H9 (cell line): ENCODE results near the gene C1orf105. TPM values are rescaled to one million over a fixed set of nuclear protein-coding genes. Genes with fewer than 3 reads are reported as not detected.

Source experiments
- DNase-seq: peaks from one replicate; pipeline ENCODE4 v3.0.0-alpha.2; 2017
- H2AFZ ChIP-seq: one replicate; pipeline ENCODE4 v1.6.1; 2013; ENCODE audit warnings: mild to moderate bottlenecking, low read length, control low read depth, moderate library complexity
- H2AK5ac ChIP-seq: 2 replicates; pipeline ENCODE4 v1.6.1; 2013; ENCODE audit warnings: low read length, control low read depth, mixed read lengths; ENCODE audit not compliant: insufficient read length
- H2BK120ac ChIP-seq: one replicate; pipeline ENCODE4 v1.6.1; 2013; ENCODE audit warnings: low read depth, mild to moderate bottlenecking, low read length, control low read depth, inconsistent platforms; ENCODE audit not compliant: poor library complexity, severe bottlenecking
- H2BK12ac ChIP-seq: 2 replicates; pipeline ENCODE4 v1.6.1; 2013; ENCODE audit warnings: low read length, control low read depth, mixed read lengths, low read depth; ENCODE audit not compliant: insufficient read length
- H2BK15ac ChIP-seq: 2 replicates; pipeline ENCODE4 v1.6.1; 2013; ENCODE audit warnings: low read depth, low read length, control low read depth
- H2BK20ac ChIP-seq: one replicate; pipeline ENCODE4 v1.6.1; 2013; ENCODE audit warnings: low read depth, mild to moderate bottlenecking, low read length, control low read depth, inconsistent platforms; ENCODE audit not compliant: poor library complexity, severe bottlenecking
- H2BK5ac ChIP-seq: 2 replicates; pipeline ENCODE4 v1.6.1; 2013; ENCODE audit warnings: low read length, control low read depth, mixed read lengths; ENCODE audit not compliant: insufficient read length
- H3K14ac ChIP-seq: 2 replicates; pipeline ENCODE4 v1.6.1; 2013; ENCODE audit warnings: low read length, control low read depth; ENCODE audit not compliant: insufficient read depth
- H3K18ac ChIP-seq: 2 replicates; pipeline ENCODE4 v1.6.1; 2013; ENCODE audit warnings: low read depth, mild to moderate bottlenecking, mixed read lengths, low read length, control low read depth; ENCODE audit not compliant: insufficient read length
- H3K23ac ChIP-seq: 2 replicates; pipeline ENCODE4 v1.6.1; 2013; ENCODE audit warnings: low read length, control low read depth, mixed read lengths, low read depth; ENCODE audit not compliant: insufficient read length
- H3K23me2 ChIP-seq: 2 replicates; pipeline ENCODE4 v1.6.1; 2013; ENCODE audit warnings: low read depth, mild to moderate bottlenecking, mixed read lengths, low read length, control low read depth; ENCODE audit not compliant: insufficient read length, poor library complexity, severe bottlenecking
- H3K27ac ChIP-seq: 2 replicates; pipeline ENCODE4 v1.5.1; 2013; ENCODE audit warnings: low read length, control low read depth, mixed read lengths, low read depth; ENCODE audit not compliant: insufficient read length
- H3K27me3 ChIP-seq: 2 replicates; pipeline ENCODE4 v1.6.1; 2013; ENCODE audit warnings: low read length, control low read depth, inconsistent platforms; ENCODE audit not compliant: insufficient read depth
- H3K4ac ChIP-seq: 2 replicates; pipeline ENCODE4 v1.6.1; 2013; ENCODE audit warnings: low read depth, mild to moderate bottlenecking, control low read depth, inconsistent platforms, low read length, moderate library complexity
- H3K4me1 ChIP-seq: 2 replicates; pipeline ENCODE4 v1.6.1; 2013; ENCODE audit warnings: low read length, control low read depth, inconsistent platforms; ENCODE audit not compliant: insufficient read depth
- H3K4me2 ChIP-seq: 2 replicates; pipeline ENCODE4 v1.6.1; 2013; ENCODE audit warnings: low read length, control low read depth, mixed read lengths; ENCODE audit not compliant: insufficient read length, insufficient read depth
- H3K56ac ChIP-seq: 2 replicates; pipeline ENCODE4 v1.6.1; 2013; ENCODE audit warnings: low read depth, mild to moderate bottlenecking, mixed read lengths, low read length, control low read depth; ENCODE audit not compliant: insufficient read length
- H3K79me1 ChIP-seq: 2 replicates; pipeline ENCODE4 v1.6.1; 2013; ENCODE audit warnings: low read depth, mild to moderate bottlenecking, moderate library complexity, low read length, control low read depth, inconsistent platforms; ENCODE audit not compliant: insufficient read depth, poor library complexity, severe bottlenecking
- H3K79me2 ChIP-seq: 2 replicates; pipeline ENCODE4 v1.6.1; 2013; ENCODE audit warnings: low read length, control low read depth, inconsistent platforms; ENCODE audit not compliant: insufficient read depth
- H3K9ac ChIP-seq: 2 replicates; pipeline ENCODE4 v1.6.1; 2013; ENCODE audit warnings: low read length, control low read depth, mixed read lengths; ENCODE audit not compliant: insufficient read length; ENCODE audit errors: extremely low read depth
- H3K9me3 ChIP-seq: one replicate; pipeline ENCODE4 v1.6.1; 2013; ENCODE audit warnings: low read depth, low read length, inconsistent platforms; ENCODE audit not compliant: control insufficient read depth
- H3T11ph ChIP-seq: one replicate; pipeline ENCODE4 v1.6.1; 2013; ENCODE audit warnings: mild to moderate bottlenecking, low read length, control low read depth, inconsistent platforms
- H4K20me1 ChIP-seq: one replicate; pipeline ENCODE4 v1.6.1; 2013; ENCODE audit not compliant: control insufficient read depth, insufficient read length, insufficient read depth
- H4K5ac ChIP-seq: 2 replicates; pipeline ENCODE4 v1.6.1; 2013; ENCODE audit warnings: low read depth, mild to moderate bottlenecking, mixed read lengths, low read length, control low read depth; ENCODE audit not compliant: insufficient read length
- H4K8ac ChIP-seq: replicated peaks from 2 replicates; pipeline ENCODE4 v1.6.1; 2013; ENCODE audit warnings: low read length, control low read depth, mixed read lengths, low read depth; ENCODE audit not compliant: insufficient read length
- H4K91ac ChIP-seq: 2 replicates; pipeline ENCODE4 v1.6.1; 2013; ENCODE audit warnings: low read depth, mild to moderate bottlenecking, moderate library complexity, mixed read lengths, low read length, control low read depth; ENCODE audit not compliant: insufficient read length
- H3K27ac Mint-ChIP-seq, 3 experiments: 2 replicates in 2 of 3; 3 replicates in 1 of 3; pipeline ENCODE4 v1.8.0; 2020 to 2021; ENCODE audit warnings: mixed read lengths in 3 of 3, mild to moderate bottlenecking in 1 of 3, moderate library complexity in 1 of 3
- H3K27me3 Mint-ChIP-seq: 2 replicates; pipeline ENCODE4 v1.8.0; 2021; ENCODE audit warnings: low read depth, mild to moderate bottlenecking, moderate library complexity, mixed read lengths
- H3K36me3 Mint-ChIP-seq, 3 experiments: 2 replicates in 2 of 3; 3 replicates in 1 of 3; pipeline ENCODE4 v1.8.0; 2020 to 2021; ENCODE audit warnings: low read depth in 3 of 3, mixed read lengths in 3 of 3; ENCODE audit not compliant: insufficient read depth in 1 of 3
- H3K4me1 Mint-ChIP-seq, 2 experiments: 2 replicates each; pipeline ENCODE4 v1.8.0; 2020; ENCODE audit warnings: mixed read lengths in 2 of 2
- H3K4me3 Mint-ChIP-seq, 2 experiments: 2 replicates in 1 of 2; 3 replicates in 1 of 2; pipeline ENCODE4 v1.8.0; 2020 to 2021; ENCODE audit warnings: mild to moderate bottlenecking in 2 of 2, mixed read lengths in 2 of 2, moderate library complexity in 1 of 2
- H3K9me3 Mint-ChIP-seq, 2 experiments: 2 replicates in 1 of 2; 3 replicates in 1 of 2; pipeline ENCODE4 v1.8.0; 2020; ENCODE audit warnings: mild to moderate bottlenecking in 2 of 2, mixed read lengths in 2 of 2, moderate library complexity in 1 of 2
- CTCF ChIP-seq: fragments of 200-600 bp; sonication (generic); conservative IDR thresholded peaks from 3 replicates; pipeline ENCODE4 v1.8.0; 2021; ENCODE audit warnings: antibody characterized with exemption, mild to moderate bottlenecking
- WGBS: extraction: QIAGEN DNeasy Blood & Tissue Kit; methylation state at CpG from one replicate; pipeline ENCODE4 v1.1.7; 2013; ENCODE audit warnings: missing lambda C conversion rate, low lambda C conversion rate, mixed read lengths; ENCODE audit not compliant: insufficient read length; ENCODE audit errors: extremely low coverage; 5-methylcytosine and 5-hydroxymethylcytosine counted together
- total RNA-seq: library from RNA; stranded (reverse); gene quantifications from 2 replicates; pipeline ENCODE4 v1.2.1, GENCODE V29; 2021

The C1orf105 gene
- total RNA-seq, 1 experiment from 2014 or later, result not detected

- no peak overlapping the region for H2BK12ac ChIP-seq
- H3K23ac ChIP-seq, result no peak overlapping the region
- no peak overlapping the region for H2BK15ac ChIP-seq
- H3K14ac ChIP-seq, result no peak overlapping the region
- H4K20me1 ChIP-seq, result no peaks in the 10 kb centered on the region
- no peak overlapping the region for H3K27ac ChIP-seq
- Mint-ChIP-seq H3K36me3 (no peaks in the 10 kb centered on the region), H3K27ac (no peak overlapping the region), H3K27me3 (no peaks in the 10 kb centered on the region), H3K9me3 (no peaks in the 10 kb centered on the region), H3K4me3 (no peak overlapping the region), H3K4me1 (peaks cover 6 to 7% of the 10 kb centered on the region in 2 experiments; a peak in 3 of 4 replicates)
- H3K79me1 ChIP-seq, result no peaks in the 10 kb centered on the region
- H3K27me3 ChIP-seq, result no peaks in the 10 kb centered on the region
- no peaks in the 10 kb centered on the region for H3K79me2 ChIP-seq
- no peaks in the 10 kb centered on the region for H3K9me3 ChIP-seq
- no peak overlapping the region for H4K8ac ChIP-seq
- no peak for DNase-seq
- no peak overlapping the region for H2BK5ac ChIP-seq
- H3T11ph ChIP-seq, result no peak overlapping the region
- no peak overlapping the region for H4K5ac ChIP-seq
- no CpG with 5 or more reads among the region's 1 CpG for WGBS
- no peak overlapping the region for H3K4me2 ChIP-seq
- H4K91ac ChIP-seq, result no peak overlapping the region
- H3K56ac ChIP-seq, result no peak overlapping the region
- no peak overlapping the region for H3K4ac ChIP-seq
- no peaks in the 10 kb centered on the region for H3K23me2 ChIP-seq
- no peak overlapping the region for H2AK5ac ChIP-seq
- no peak overlapping the region for H2AFZ ChIP-seq
- H3K18ac ChIP-seq, result no peak overlapping the region
- no peak overlapping the region for H2BK120ac ChIP-seq
- TF ChIP-seq CTCF, result no peak
- H3K4me1 ChIP-seq, result no peaks in the 10 kb centered on the region; the same call in 1 of the 2 replicates
- H2BK20ac ChIP-seq, result no peak overlapping the region
- H3K9ac ChIP-seq, result no peak overlapping the region
These were observed 57.3 kb downstream of the C1orf105 start for GRCh38 chr1:172477741-172478140.
